DOHH2 (cell line): Measurements from ENCODE around the gene MIAT.

ENCODE experiments used
- H3F3A ChIP-seq: fragments of 200-600 bp; sonication (generic), shearing (Covaris generic); 2 replicates; pipeline ENCODE4 v1.6.0; 2016; ENCODE audit warnings: antibody characterized with exemption, mild to moderate bottlenecking; ENCODE audit not compliant: control insufficient read depth, insufficient read depth
- H3K27ac ChIP-seq: fragments of 200-600 bp; sonication (generic); 2 replicates; pipeline ENCODE4 v1.5.1; 2014; ENCODE audit warnings: low read depth, mild to moderate bottlenecking, low read length, moderate library complexity
- H3K27me3 ChIP-seq: fragments of 200-600 bp; sonication (generic); 2 replicates; pipeline ENCODE4 v1.6.1; 2014; ENCODE audit warnings: mild to moderate bottlenecking, low read length, mixed read lengths; ENCODE audit not compliant: control insufficient read depth
- H3K36me3 ChIP-seq: fragments of 200-600 bp; sonication (generic); 2 replicates; pipeline ENCODE4 v1.6.1; 2014; ENCODE audit warnings: mild to moderate bottlenecking, low read length, moderate library complexity, mixed read lengths; ENCODE audit not compliant: control insufficient read depth
- H3K4me1 ChIP-seq: fragments of 200-600 bp; sonication (generic); 2 replicates; pipeline ENCODE4 v1.6.1; 2014; ENCODE audit warnings: mild to moderate bottlenecking, low read length, mixed read lengths; ENCODE audit not compliant: control insufficient read depth
- H3K4me2 ChIP-seq: fragments of 200-600 bp; sonication (generic); 2 replicates; pipeline ENCODE4 v1.6.0; 2014; ENCODE audit warnings: mild to moderate bottlenecking, low read length, moderate library complexity
- H3K4me3 ChIP-seq: fragments of 200-600 bp; sonication (generic); 2 replicates; pipeline ENCODE4 v1.5.1; 2014; ENCODE audit warnings: mild to moderate bottlenecking, low read length, mixed read lengths
- H3K79me2 ChIP-seq: fragments of 200-600 bp; sonication (generic); 2 replicates; pipeline ENCODE4 v1.6.1; 2014; ENCODE audit warnings: mild to moderate bottlenecking, low read length, mixed read lengths; ENCODE audit not compliant: control insufficient read depth
- H3K9me2 ChIP-seq: fragments of 200-600 bp; sonication (generic); replicated peaks from 2 replicates; pipeline ENCODE4 v1.6.1; 2014; ENCODE audit warnings: mild to moderate bottlenecking, low read length, mixed read lengths; ENCODE audit not compliant: control insufficient read depth
- H3K9me3 ChIP-seq: fragments of 200-600 bp; sonication (generic); 2 replicates; pipeline ENCODE4 v1.6.1; 2014; ENCODE audit warnings: antibody characterized with exemption, low read length, mixed read lengths; ENCODE audit not compliant: control insufficient read depth, insufficient read depth
- H4K20me1 ChIP-seq: fragments of 200-600 bp; sonication (generic); 2 replicates; pipeline ENCODE4 v1.6.0; 2014; ENCODE audit warnings: low read depth, mild to moderate bottlenecking, antibody characterized with exemption, low read length, moderate library complexity; ENCODE audit not compliant: control insufficient read depth, insufficient read depth
- EZH2phosphoT487 ChIP-seq: fragments of 200-600 bp; sonication (generic); IDR thresholded peaks from 2 replicates; pipeline ENCODE4 v1.6.1; 2017; ENCODE audit warnings: borderline replicate concordance, mild to moderate bottlenecking, antibody characterized with exemption, low read length, moderate library complexity, mixed read lengths
- TF ChIP-seq, protein P1 (sequence below): fragments of 200-600 bp; sonication (generic); IDR thresholded peaks from one replicate; pipeline ENCODE4 v1.5.1; 2014; ENCODE audit warnings: antibody characterized with exemption, mild to moderate bottlenecking, low read depth, low read length; ENCODE audit not compliant: poor library complexity, severe bottlenecking

Gene MIAT

DNA sequence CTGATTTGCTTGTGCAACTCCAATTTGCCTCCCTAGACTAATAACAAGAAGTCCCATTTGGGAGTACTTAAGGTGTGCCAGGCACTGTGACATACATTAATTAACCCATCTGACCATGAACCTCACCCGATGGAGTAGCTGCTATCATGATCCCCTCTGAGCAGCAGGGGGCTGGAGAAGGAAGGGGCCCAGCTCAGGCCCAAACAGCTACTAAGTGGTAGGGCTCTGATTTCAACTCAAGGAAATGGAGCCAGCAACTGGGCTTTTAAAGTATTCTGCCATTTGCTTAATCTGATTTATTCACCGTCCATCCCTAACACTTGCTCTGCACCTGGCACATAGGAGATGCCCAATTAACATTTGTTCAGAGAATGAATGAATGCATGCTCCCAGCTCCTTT, 40.7 kb upstream of the MIAT start:
- Histone ChIP-seq H3K4me2 (peak overlapping the region; percentile 50), H3K4me1 (peaks cover 41% of the 10 kb centered on the region)
- TF ChIP-seq, protein P1, sequence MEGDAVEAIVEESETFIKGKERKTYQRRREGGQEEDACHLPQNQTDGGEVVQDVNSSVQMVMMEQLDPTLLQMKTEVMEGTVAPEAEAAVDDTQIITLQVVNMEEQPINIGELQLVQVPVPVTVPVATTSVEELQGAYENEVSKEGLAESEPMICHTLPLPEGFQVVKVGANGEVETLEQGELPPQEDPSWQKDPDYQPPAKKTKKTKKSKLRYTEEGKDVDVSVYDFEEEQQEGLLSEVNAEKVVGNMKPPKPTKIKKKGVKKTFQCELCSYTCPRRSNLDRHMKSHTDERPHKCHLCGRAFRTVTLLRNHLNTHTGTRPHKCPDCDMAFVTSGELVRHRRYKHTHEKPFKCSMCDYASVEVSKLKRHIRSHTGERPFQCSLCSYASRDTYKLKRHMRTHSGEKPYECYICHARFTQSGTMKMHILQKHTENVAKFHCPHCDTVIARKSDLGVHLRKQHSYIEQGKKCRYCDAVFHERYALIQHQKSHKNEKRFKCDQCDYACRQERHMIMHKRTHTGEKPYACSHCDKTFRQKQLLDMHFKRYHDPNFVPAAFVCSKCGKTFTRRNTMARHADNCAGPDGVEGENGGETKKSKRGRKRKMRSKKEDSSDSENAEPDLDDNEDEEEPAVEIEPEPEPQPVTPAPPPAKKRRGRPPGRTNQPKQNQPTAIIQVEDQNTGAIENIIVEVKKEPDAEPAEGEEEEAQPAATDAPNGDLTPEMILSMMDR = no peak
- TF ChIP-seq EZH2phosphoT487 = no peak

DNA sequence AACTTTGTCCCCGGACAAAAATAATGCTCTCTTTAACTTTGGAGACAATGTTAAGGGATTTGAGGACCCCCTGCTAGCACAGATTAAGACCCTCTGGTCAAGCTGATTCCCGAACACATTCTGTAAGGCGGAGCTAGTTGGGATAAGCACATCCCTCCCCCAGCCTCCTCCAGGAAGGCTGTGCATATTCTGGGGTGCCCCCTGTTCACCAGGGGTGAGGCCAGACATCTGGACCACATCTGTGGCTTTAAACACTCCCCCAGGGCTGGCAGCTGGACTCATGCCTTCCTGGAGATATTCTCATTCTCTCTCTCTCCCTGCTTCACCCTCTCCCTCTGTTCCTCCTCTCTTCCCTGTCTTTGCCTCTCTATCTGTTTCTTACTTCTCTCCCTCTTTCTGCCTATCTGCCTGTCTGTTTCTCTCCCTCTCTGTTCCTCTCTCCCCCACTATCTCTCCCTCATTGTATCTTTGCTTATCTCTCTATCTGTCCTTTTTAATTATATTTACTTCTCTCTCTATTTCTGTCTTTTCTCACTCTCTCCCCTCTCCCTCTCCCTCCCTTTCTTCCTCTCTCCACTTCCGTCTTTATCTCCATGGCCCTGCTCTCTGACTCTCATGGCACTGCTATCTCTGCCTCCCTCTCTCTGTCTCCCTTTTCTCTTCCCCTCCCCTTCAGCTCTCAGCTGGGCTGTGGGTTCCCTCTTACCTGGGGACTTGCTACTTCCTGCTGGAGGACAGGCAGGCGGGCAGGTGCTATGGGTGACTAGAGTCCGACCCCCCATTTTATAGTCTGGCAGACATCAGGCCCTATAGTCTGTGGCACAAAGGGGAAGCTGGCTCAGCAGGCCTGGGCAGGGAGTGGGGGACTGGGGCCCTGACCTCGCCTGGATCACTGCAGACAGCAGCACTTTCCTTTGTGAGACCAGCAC, 39.9 kb upstream of the MIAT start, which contains the start of gene CRYBB1:
Gene CRYBB1, minus strand, starts transcription at position 757 of the 929 bp plus-strand sequence. CDS start 1,708 bp downstream, outside the sequence.
- no peaks in the 10 kb centered on the region for H4K20me1 ChIP-seq
- peak within 1 kb of the TSS; percentile 29 for H3K27ac ChIP-seq
- 0 out of 2 replicates have a peak, but pooled peaks cover 8% of the 10 kb centered on the region for H3F3A ChIP-seq
- no peaks in the 10 kb centered on the region for H3K36me3 ChIP-seq
- H3K4me2 ChIP-seq = peak within 1 kb of the TSS; percentile 50
- H3K9me3 ChIP-seq = no peaks in the 10 kb centered on the region
- H3K27me3 ChIP-seq = peaks cover 16% of the 10 kb centered on the region
- H3K9me2 ChIP-seq = no peaks in the 10 kb centered on the region
- H3K4me3 ChIP-seq = peak within 1 kb of the TSS; percentile 25
- H3K79me2 ChIP-seq = no peaks in the 10 kb centered on the region
- peaks cover 41% of the 10 kb centered on the region for H3K4me1 ChIP-seq
- TF ChIP-seq EZH2phosphoT487 = no peak
- TF ChIP-seq, protein P1 = no peak

More for the DNA sequence above, 40.7 kb upstream of the MIAT start:
- Histone ChIP-seq H3K36me3 (no peaks in the 10 kb centered on the region), H3K79me2 (no peaks in the 10 kb centered on the region), H3K27me3 (peaks cover 20% of the 10 kb centered on the region), H3K9me2 (no peaks in the 10 kb centered on the region), H4K20me1 (no peaks in the 10 kb centered on the region), H3K27ac (no peak overlapping the region), H3K4me3 (no peak overlapping the region), H3K9me3 (no peaks in the 10 kb centered on the region), H3F3A (0 out of 2 replicates have a peak, but pooled peaks cover 8% of the 10 kb centered on the region)

- H3F3A ChIP-seq = 0 out of 2 replicates have a peak, but pooled peaks cover 8% of the 10 kb centered on the region
- H3K36me3 ChIP-seq = no peaks in the 10 kb centered on the region
- peaks cover 10% of the 10 kb centered on the region for H3K27me3 ChIP-seq
- H3K4me1 ChIP-seq = peaks cover 41% of the 10 kb centered on the region
- H4K20me1 ChIP-seq = no peaks in the 10 kb centered on the region
- TF ChIP-seq, protein P1 = no peak
- TF ChIP-seq EZH2phosphoT487 = no peak
- H3K79me2 ChIP-seq = no peaks in the 10 kb centered on the region
- H3K4me2 ChIP-seq = no peak overlapping the region
- H3K9me2 ChIP-seq = no peaks in the 10 kb centered on the region
- no peak overlapping the region for H3K4me3 ChIP-seq
- no peak overlapping the region for H3K27ac ChIP-seq
- no peaks in the 10 kb centered on the region for H3K9me3 ChIP-seq
Measured at GRCh38 chr22:26618455-26618854, 38.9 kb upstream of the MIAT start.
